GM18499 (cell line): ENCODE data around the gene AKAP13.

Experiments used
- ATAC-seq: cut with Tn5 transposase; IDR thresholded peaks from one replicate; pipeline ENCODE4 v1.9.1; 2021; ENCODE audit warnings: moderate number of reproducible peaks; ENCODE audit not compliant: insufficient read depth, unreplicated experiment

Gene AKAP13

DNA sequence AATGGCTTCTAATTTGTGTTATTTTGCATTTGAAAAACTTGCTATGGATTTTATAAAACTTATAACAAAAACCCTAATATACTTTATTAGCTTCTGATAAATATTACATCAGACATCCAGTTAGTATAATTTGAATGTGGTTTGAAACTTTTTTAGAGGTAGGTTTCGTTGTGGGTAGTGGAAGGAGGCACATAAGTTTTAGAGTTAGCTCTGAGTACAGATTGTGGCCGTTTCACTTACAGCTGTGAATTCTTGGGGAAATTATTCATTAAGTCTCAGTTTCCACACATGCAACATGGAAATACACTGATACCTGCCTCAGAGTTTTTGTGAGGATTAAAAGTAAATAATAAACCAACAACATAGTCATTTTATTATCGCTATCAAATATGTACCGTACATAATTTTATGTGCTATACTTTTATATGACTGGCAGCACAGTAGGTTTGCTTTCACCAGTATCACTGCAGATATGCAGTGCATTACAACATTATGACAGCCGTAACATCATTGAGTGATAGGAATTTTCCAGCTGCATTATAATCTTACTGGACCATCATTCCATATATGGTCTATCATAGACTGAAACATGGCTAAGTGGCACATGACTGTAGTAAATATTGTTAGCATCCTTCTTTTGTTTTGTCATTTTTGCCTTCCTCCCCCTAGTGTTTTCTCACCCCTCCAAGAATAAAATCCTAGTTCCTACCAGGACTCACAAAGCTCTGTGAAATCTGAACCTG lies 175.6 kb downstream of the AKAP13 start:
- ATAC-seq, result peak; percentile 77

DNA sequence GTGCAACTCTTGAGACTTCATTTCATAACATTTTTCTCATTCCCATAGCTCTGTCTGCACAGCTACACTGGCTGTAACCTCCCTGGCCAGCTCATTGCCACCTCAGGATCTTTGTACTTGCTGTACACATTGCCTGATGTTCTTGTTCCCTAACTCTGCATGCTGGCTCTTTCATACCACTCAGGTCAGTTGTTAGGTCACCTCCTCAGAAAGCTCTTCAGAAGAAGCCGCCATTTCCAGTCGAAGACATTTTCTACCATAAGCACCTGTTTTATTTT lies 176.2 kb downstream of the AKAP13 start:
- ATAC-seq, result no peak

DNA sequence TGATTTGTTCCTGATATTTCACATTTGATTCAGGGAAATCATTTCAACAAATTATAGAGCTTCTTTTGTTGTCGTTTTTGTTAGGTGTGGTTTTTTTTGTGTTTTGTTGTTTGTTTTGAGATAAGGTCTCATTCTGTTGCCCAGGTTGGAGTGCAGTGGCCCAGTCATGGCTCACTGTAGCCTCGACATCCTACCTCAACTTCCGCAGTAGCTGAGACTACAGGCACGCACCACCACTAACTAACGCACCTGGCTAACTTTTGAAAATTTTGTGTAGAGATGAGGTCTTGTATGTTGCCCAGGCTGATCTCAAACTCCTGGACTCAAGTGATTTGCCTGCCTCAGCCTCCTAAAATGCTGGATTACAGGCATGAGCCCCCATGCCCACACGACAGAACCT lies 177.0 kb downstream of the AKAP13 start:
- ATAC-seq, result no peak

DNA sequence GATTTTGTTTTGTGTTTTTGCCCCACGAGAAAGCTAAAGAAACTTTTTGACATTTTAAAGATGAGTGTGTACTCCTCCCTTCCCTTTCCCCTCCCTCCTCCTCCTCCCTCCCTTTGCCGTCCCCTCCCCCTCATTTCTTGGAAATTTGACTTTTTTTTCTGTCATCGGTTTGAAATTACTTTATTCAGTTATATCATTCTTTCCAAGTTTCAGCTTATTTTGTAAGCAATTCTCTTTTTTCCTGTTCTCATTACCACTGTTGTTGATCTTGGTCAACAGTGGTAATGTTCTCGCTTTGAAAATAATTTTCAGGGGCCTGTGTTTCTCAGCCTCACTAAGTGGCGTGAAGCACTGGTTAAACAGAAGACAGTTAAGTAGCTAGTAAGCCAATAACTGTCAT lies 178.4 kb downstream of the AKAP13 start:
- no peak for ATAC-seq

DNA sequence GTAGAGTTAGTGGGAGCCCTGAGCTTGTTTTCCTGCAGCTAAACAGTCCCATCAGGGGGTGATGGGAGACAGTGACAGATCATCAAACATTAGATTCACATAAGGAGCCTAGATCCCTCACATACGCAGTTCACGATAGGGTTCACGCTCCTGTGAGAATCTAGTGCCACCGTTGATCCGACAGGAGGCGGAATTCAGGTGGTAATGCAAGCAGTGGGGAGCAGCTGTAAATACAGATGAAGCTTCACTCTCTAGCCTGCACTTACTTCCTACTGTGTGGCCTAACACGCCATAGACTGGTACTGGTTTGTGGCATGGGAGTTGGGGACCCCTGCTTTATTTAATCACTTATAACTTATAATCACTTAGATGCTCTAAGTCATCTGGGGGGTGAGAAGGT lies 179.1 kb downstream of the AKAP13 start:
- ATAC-seq, result no peak

DNA sequence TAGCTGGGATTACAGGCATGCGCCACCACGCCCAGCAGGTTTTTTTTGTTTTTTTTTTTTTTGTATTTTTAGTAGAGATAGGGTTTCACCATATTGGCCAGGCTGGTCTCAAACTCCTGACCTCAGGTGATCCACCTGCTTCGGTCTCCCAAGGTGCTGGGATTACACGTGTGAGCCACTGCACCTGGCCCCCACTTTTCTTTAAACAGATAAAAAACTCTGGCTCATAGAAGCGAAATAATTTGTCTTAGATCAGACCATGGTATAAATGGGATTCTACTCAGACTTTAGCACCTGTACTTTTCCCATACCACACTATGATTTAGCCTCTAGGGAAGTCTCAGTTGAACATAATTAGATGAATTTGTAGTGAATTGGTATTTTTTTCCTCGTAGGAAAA lies 182.4 kb downstream of the AKAP13 start:
- ATAC-seq, result no peak

DNA sequence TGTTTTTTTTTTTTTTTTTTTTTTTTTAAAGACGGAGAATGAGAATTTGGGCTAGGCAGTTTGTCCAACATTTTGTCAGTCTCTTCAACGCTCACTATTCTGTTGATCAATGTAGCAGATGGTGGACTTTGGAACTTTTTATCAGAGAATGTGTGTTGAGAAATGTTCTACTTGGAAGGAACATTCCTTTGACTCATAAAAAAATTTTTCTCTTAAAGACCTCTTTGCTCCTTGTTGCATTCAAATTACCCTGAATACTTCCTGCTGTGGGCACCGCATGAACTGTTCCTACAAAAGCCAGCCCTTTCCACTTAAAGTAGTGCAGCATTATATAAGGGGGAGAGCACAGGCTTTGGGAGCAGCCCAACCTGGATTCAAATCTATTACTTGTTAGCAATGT lies 182.9 kb downstream of the AKAP13 start:
- ATAC-seq, result no peak

DNA sequence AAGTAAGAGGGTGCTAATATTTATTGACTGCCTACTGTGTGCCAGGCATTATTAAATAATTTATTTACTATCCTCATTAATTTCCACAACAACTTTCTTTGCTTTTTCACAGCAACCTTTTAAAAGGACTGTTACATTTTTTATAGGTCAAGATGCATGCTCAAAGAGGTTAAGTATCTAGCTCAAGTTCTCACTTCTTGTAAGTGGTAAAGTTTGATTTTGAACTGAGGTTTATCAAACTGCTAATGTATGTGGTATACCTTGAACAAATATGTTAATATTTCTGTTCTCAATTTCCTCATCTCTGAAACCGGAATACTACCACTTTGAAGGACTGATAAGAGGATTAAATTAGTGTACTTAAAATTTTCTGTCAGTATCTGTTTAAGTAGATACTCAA lies 183.3 kb downstream of the AKAP13 start:
- no peak for ATAC-seq

DNA sequence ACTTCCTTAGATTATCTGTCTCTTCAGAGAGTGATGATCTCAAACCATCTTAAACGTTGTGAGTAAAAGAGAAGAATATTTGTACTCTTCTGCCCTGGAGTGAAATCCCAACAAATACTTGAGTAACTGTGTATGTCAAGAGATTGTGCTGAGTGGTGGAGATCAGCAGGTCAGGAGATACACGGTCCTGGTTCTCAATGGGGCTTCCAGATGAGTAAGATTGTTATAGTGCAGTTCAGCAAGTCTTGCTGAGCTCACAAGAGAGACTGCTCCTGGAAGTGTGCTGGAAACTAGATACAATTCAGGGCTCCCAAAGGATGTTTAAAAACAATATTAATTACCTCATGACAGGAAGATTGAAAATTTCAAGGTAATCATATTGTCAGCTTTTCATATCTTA lies 184.3 kb downstream of the AKAP13 start:
- ATAC-seq, result no peak

DNA sequence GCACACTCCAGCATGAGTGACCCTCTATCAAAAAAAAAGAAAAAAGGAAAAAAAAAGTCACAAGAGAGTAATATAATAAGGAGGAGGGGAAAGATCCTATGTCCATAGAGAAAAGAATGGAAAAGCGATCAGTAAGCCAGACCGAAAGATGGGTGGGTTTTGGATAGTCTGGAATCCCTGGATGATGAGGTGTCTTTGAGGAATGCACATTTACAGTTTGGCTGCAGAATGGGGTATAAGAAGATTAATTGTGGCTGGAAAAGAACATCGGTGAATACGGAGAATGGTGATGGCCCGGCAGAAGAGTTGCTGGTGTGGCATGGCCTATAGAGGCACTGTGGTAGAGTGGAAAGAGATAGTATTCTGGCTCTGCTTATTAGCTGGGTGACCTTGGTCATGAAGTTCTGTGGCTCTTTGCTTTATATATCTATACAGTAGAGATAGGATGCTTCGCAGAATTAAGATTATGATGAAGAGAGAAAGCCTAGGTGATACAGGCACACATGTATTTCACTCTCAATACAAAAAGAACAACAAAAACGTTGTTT lies 187.9 kb downstream of the AKAP13 start:
- ATAC-seq, result no peak

DNA sequence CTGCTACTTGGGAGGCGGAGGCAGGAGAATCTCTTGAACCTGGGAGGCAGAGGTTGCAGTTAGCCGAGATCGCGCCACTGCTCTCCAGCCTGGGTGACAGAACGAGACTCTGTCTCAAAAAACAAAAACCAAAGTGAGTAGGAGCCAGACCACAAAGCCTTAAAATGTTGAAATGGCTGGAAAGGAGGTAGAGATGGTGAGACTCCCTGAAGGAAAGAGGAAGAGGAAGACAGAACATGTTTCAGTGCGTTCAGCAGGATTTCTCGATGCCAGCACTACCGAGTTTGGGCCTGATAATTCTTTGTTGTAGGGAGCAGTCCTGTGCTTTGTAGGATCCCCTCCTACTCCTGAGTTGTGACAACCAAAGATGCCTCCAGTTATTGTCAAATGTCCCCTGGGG lies 189.9 kb downstream of the AKAP13 start:
- no peak for ATAC-seq

DNA sequence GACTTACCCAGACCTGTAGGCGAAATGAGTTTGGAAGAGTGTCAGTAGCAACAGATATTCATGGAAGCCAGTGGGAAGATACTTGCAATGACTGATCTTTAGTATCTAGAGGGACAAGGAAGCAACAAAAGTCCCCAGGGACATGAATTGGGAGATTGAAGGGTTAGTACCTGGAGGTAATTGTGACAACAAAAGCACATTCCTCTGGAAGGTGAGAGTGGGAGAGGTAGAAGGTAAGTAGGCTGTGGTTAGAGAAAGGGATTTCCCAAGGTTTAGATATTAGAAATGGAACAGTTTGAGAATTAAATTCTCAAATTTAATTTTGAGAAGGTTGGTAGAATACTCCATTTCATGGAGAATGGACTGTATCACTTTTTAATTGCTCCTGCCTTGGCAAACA lies 191.4 kb downstream of the AKAP13 start:
- no peak for ATAC-seq

DNA sequence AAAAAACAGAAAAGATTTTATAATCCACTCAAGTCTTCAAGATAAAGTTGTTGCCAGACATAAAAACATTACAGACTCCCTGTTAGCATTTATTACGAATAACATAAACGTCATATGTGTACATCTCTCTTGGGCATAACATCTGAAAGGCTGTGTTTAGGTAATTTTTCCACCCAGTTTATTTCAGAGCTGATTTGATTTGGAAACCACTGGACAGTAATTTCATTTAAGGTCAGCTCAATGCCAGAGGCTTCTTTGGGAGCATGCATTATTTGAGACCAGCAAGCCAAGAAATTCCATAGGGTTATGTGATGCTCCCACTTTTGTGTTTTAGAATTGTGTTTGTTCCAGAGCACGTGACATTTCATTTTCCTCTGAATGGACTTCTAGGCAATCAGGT lies 196.0 kb downstream of the AKAP13 start:
- ATAC-seq, result no peak

DNA sequence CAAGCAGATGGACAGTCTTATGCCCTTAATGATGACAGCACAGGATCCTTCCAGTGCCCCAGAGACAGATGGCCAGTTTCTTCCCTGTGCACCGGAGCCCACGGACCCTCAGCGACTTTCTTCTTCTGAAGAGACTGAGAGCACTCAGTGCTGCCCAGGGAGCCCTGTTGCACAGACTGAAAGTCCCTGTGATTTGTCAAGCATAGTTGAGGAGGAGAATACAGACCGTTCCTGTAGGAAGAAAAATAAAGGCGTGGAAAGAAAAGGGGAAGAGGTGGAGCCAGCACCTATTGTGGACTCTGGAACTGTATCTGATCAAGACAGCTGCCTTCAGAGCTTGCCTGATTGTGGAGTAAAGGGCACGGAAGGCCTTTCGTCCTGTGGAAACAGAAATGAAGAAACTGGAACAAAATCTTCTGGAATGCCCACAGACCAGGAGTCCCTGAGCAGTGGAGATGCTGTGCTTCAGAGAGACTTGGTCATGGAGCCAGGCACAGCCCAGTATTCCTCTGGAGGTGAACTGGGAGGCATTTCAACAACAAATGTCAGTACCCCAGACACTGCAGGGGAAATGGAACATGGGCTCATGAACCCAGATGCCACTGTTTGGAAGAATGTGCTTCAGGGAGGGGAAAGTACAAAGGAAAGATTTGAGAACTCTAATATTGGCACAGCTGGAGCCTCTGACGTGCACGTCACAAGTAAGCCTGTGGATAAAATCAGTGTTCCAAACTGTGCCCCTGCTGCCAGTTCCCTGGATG lies 198.7 kb downstream of the AKAP13 start:
- no peak for ATAC-seq

DNA sequence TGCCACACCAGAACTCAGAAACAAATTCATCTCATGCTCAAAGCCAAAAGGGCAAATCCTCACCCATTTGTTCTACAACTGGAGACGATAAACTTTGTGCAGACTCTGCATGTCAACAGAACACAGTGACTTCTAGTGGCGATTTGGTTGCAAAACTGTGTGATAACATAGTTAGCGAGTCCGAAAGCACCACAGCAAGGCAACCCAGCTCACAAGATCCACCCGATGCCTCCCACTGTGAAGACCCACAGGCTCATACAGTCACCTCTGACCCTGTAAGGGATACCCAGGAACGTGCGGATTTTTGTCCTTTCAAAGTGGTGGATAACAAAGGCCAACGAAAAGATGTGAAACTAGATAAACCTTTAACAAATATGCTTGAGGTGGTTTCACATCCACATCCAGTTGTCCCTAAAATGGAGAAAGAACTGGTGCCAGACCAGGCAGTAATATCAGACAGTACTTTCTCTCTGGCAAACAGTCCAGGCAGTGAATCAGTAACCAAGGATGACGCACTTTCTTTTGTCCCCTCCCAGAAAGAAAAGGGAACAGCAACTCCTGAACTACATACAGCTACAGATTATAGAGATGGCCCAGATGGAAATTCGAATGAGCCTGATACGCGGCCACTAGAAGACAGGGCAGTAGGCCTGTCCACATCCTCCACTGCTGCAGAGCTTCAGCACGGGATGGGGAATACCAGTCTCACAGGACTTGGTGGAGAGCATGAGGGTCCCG lies 199.7 kb downstream of the AKAP13 start:
- no peak for ATAC-seq

DNA sequence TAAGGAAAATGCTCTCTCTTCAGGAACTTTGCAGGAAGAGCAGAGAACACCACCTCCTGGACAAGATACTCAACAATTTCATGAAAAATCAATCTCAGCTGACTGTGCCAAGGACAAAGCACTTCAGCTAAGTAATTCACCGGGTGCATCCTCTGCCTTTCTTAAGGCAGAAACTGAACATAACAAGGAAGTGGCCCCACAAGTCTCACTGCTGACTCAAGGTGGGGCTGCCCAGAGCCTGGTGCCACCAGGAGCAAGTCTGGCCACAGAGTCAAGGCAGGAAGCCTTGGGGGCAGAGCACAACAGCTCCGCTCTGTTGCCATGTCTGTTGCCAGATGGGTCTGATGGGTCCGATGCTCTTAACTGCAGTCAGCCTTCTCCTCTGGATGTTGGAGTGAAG lies 200.5 kb downstream of the AKAP13 start:
- ATAC-seq, result no peak

DNA sequence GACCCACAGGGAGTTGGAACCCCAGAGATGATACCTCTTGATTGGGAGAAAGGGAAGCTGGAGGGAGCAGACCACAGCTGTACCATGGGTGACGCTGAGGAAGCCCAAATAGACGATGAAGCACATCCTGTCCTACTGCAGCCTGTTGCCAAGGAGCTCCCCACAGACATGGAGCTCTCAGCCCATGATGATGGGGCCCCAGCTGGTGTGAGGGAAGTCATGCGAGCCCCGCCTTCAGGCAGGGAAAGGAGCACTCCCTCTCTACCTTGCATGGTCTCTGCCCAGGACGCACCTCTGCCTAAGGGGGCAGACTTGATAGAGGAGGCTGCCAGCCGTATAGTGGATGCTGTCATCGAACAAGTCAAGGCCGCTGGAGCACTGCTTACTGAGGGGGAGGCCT lies 201.1 kb downstream of the AKAP13 start:
- ATAC-seq, result no peak

DNA sequence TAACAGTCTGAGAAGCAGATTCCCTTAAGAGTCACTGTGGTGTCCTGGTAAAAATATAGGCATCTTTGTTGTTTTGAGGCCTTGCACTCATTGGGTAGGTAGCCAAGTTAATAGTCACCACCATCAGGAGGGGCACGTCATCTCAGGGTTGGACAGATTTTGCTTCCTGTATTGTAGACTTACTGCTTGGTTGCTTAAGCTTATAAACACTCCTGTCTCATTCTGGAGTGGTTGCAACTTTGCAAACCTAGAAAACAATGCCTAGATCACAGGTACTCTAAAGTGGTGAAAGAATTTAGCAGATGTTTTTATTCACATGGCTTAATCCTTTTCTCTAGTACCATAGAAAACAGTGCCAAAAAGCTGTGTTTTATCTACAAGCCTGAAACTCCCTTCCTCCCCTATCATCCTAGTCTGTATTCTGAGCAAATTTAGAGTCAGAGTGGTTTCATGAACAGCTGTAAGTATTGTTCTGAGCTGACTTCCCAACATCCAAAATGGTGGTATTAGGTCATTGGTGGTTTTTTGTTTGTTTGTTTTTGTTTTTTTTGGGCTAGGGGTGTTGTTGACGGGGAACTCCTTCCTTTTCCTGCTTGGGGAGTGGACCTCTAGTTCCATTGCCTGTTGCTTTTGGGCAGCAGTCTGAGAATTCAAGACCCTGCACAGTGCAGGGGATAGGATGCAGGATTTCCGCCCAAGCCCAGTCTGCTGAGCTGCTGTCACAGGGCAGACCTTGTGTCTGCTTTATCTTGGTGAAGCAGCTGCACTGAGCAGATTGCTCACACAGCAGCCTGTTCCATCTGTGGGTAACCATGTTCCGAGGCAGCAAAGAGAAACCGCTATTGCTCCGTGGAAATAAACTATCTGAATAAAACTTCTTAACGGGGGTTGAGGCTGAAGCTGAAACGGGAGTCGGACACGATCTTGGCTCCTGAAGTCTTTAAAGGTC lies 202.0 kb downstream of the AKAP13 start:
- ATAC-seq, result no peak

DNA sequence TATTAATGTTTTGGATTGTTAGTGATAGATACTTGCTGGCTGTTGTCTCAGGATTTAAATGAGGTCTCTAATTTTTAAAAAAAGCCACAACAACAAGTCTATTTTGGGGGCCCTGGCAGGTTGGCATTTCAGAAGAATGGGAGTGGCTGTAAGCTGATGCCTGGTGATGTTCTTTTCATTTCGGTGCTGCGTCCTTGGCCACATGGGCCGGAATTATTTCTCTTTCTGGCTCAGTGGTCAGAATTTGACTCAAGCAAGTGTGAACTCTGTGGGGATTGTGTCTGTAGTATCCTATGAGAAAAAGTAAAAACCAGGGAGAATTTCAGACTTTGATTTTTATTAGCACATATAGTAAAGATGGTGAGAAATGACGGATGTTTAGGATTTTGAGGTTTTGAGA lies 203.0 kb downstream of the AKAP13 start:
- no peak for ATAC-seq

DNA sequence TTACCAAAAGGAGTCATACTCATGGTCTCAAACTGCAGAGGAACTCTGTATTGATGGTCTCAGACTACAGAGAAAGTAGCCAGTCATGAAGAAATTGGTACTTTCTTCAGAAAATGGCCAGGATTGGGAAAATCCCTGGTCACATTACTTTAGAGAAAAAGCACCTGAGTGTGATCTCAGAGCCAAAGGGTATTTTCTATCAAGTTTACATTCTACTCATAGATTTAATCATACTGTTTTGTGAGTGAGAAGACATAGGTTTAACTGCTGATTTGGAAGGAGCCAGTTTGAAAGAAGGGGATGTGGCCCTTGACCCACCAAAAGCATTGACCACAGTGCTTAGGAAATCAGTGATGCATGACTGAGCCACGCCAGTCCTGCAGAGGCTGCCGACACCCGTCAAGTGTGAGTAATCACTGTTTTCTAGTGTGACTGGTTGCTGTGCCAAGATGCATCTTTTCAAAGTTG lies 203.6 kb downstream of the AKAP13 start:
- peak; percentile 47 for ATAC-seq
